A549 (cell line): ENCODE results near the gene NR3C1. TPM values are rescaled to one million over a fixed set of nuclear protein-coding genes. Genes with fewer than 3 reads are reported as not detected.

Experiments used
- BHLHE40 ChIP-seq: IDR thresholded peaks from 2 replicates; pipeline ENCODE4 v1.6.1; 2012; ENCODE audit warnings: low read depth, low read length, inconsistent platforms
- CBX2 ChIP-seq: fragments of 200-600 bp; sonication (generic); IDR thresholded peaks from 2 replicates; pipeline ENCODE4 v1.6.1; 2016; ENCODE audit warnings: low read depth, mild to moderate bottlenecking, borderline replicate concordance
- CBX8 ChIP-seq: fragments of 200-600 bp; sonication (generic); IDR thresholded peaks from 2 replicates; pipeline ENCODE4 v1.6.1; 2016
- CEBPB ChIP-seq, 2 experiments: fragments of >200 bp in 1 of 2; sonication (Bioruptor Twin) in 1 of 2; formaldehyde crosslinking in 1 of 2; IDR thresholded peaks; 2 replicates each; pipeline ENCODE4 v1.6.1; 2012 to 2016
- CHD2 ChIP-seq: fragments of 150-350 bp; IDR thresholded peaks from 2 replicates; pipeline ENCODE4 v1.6.1; 2014; ENCODE audit warnings: low read length; ENCODE audit not compliant: partially characterized antibody
- CHD4 ChIP-seq: fragments of 200-600 bp; sonication (generic); IDR thresholded peaks from 2 replicates; pipeline ENCODE4 v1.6.1; 2016; ENCODE audit warnings: antibody characterized with exemption, mild to moderate bottlenecking, borderline replicate concordance
- FOSB ChIP-seq: fragments of 250-450 bp; sonication (Bioruptor Pico); IDR thresholded peaks from 2 replicates; pipeline ENCODE4 v1.5.0; 2020; ENCODE audit warnings: mild to moderate bottlenecking, moderate library complexity
- FOSL2 ChIP-seq, 2 experiments: fragments of 450-650 bp in 1 of 2; fragments of >200 bp in 1 of 2; sonication (Bioruptor Twin) in 1 of 2; formaldehyde crosslinking; IDR thresholded peaks; 2 replicates each; pipeline versions ENCODE4 v1.5.0 to v1.6.1; 2016 to 2020; ENCODE audit warnings: mild to moderate bottlenecking in 1 of 2, moderate library complexity in 1 of 2
- FOXS1 ChIP-seq: fragments of 250-450 bp; sonication (Bioruptor Pico); IDR thresholded peaks from 2 replicates; pipeline ENCODE4 v1.5.0; 2020; ENCODE audit warnings: mild to moderate bottlenecking, moderate library complexity
- GATA3 ChIP-seq: IDR thresholded peaks from 2 replicates; pipeline ENCODE4 v1.6.1; 2012; ENCODE audit warnings: borderline replicate concordance
- HOXB13 ChIP-seq: fragments of 250-450 bp; sonication (Bioruptor Pico); IDR thresholded peaks from 2 replicates; pipeline ENCODE4 v1.5.0; 2020; ENCODE audit warnings: low read depth, mild to moderate bottlenecking, moderate library complexity
- HOXB5 ChIP-seq: fragments of 250-450 bp; sonication (Bioruptor Pico); IDR thresholded peaks from 2 replicates; pipeline ENCODE4 v1.5.0; 2020; ENCODE audit warnings: mild to moderate bottlenecking, moderate library complexity
- JUN ChIP-seq, 2 experiments: fragments of >200 bp; sonication (Bioruptor Twin); formaldehyde crosslinking; IDR thresholded peaks; 2 replicates in 1 of 2; 3 replicates in 1 of 2; pipeline ENCODE4 v1.6.1; 2016 to 2017
- KDM1A ChIP-seq: fragments of 200-600 bp; sonication (generic); IDR thresholded peaks from 2 replicates; pipeline ENCODE4 v1.6.1; 2016; ENCODE audit warnings: low read depth, mild to moderate bottlenecking
- KDM5A ChIP-seq: fragments of 200-600 bp; sonication (generic); IDR thresholded peaks from 2 replicates; pipeline ENCODE4 v1.6.1; 2016; ENCODE audit warnings: antibody characterized with exemption, mild to moderate bottlenecking
- MAFK ChIP-seq: fragments of 450-650 bp; IDR thresholded peaks from 2 replicates; pipeline ENCODE4 v1.6.1; 2014; ENCODE audit not compliant: partially characterized antibody
- MYC ChIP-seq: IDR thresholded peaks from 2 replicates; pipeline ENCODE4 v1.6.1; 2012; ENCODE audit warnings: mild to moderate bottlenecking, inconsistent platforms, low read length, improper control_type of control experiment, borderline replicate concordance
- NFE2L2 ChIP-seq: fragments of 150-350 bp; conservative IDR thresholded peaks from 2 replicates; pipeline ENCODE4 v1.6.1; 2014; ENCODE audit warnings: low read length
- PHF8 ChIP-seq: fragments of 200-600 bp; sonication (generic); IDR thresholded peaks from 2 replicates; pipeline ENCODE4 v1.6.1; 2016; ENCODE audit warnings: low read depth, mild to moderate bottlenecking, antibody characterized with exemption, moderate library complexity, borderline replicate concordance
- POLR2A ChIP-seq: IDR thresholded peaks from 2 replicates; pipeline ENCODE4 v1.6.1; 2012; ENCODE audit warnings: mild to moderate bottlenecking, low read length
- POLR2AphosphoS2 ChIP-seq: conservative IDR thresholded peaks from 2 replicates; pipeline ENCODE4 v1.6.1; 2012; ENCODE audit warnings: low read length, improper control_type of control experiment, inconsistent platforms
- RAD21 ChIP-seq, 2 experiments: fragments of >200 bp in 1 of 2; sonication (Bioruptor Twin) in 1 of 2; formaldehyde crosslinking in 1 of 2; IDR thresholded peaks in 1 of 2; conservative IDR thresholded peaks in 1 of 2; 2 replicates in 1 of 2; 3 replicates in 1 of 2; pipeline ENCODE4 v1.6.1; 2012 to 2018; ENCODE audit warnings: inconsistent platforms in 1 of 2
- RARB ChIP-seq: fragments of 250-450 bp; sonication (Bioruptor Pico); IDR thresholded peaks from 2 replicates; pipeline ENCODE4 v1.8.0; 2021; ENCODE audit warnings: mild to moderate bottlenecking, moderate library complexity
- RCOR1 ChIP-seq: fragments of 150-350 bp; IDR thresholded peaks from 2 replicates; pipeline ENCODE4 v1.6.1; 2014; ENCODE audit warnings: antibody characterized with exemption, low read length, low read depth
- RFX5 ChIP-seq: fragments of 450-650 bp; IDR thresholded peaks from 2 replicates; pipeline ENCODE4 v1.7.1; 2014; ENCODE audit warnings: antibody characterized with exemption, mild to moderate bottlenecking, moderate library complexity
- RNF2 ChIP-seq: fragments of 200-600 bp; sonication (generic); IDR thresholded peaks from 2 replicates; pipeline ENCODE4 v1.6.1; 2016; ENCODE audit warnings: low read depth, mild to moderate bottlenecking, antibody characterized with exemption, moderate library complexity, borderline replicate concordance
- SMC3 ChIP-seq: fragments of >200 bp; sonication (Bioruptor Twin); formaldehyde crosslinking; IDR thresholded peaks from 3 replicates; pipeline ENCODE4 v1.6.1; 2018; ENCODE audit warnings: inconsistent platforms
- TFCP2L1 ChIP-seq: fragments of 250-450 bp; sonication (Bioruptor Pico); IDR thresholded peaks from 2 replicates; pipeline ENCODE4 v1.5.0; 2021; ENCODE audit warnings: mild to moderate bottlenecking
- TP53 ChIP-seq: fragments of 250-450 bp; sonication (Bioruptor Pico); IDR thresholded peaks from 2 replicates; pipeline ENCODE4 v1.5.0; 2021; ENCODE audit warnings: mild to moderate bottlenecking, moderate library complexity
- ZC3H11A ChIP-seq: fragments of 450-650 bp; IDR thresholded peaks from 2 replicates; pipeline ENCODE4 v1.6.1; 2014; ENCODE audit warnings: antibody characterized with exemption, mild to moderate bottlenecking
- ZSCAN20 ChIP-seq: fragments of 250-450 bp; sonication (Bioruptor Pico); IDR thresholded peaks from 2 replicates; pipeline ENCODE4 v1.8.0; 2022; ENCODE audit warnings: mild to moderate bottlenecking, moderate library complexity
- polyA plus RNA-seq, 4 experiments: library from polyadenylated mRNA; depleted of rRNA in 3 of 4; stranded (reverse); fragments of >200 nt; fragmentation: RNase III in 1 of 4; extraction: RNeasy Plus Mini Kit Qiagen cat#74134 plus additional on column Dnase treatment in 1 of 4; gene quantifications; 2 replicates in 3 of 4; 3 replicates in 1 of 4; pipeline ENCODE4 v1.2.3, GENCODE V29; 2011 to 2017
- TF ChIP-seq, protein P1 (sequence below): IDR thresholded peaks from 2 replicates; pipeline ENCODE4 v1.6.1; 2012; ENCODE audit warnings: low read depth, borderline replicate concordance
- TF ChIP-seq, protein P2 (sequence below): fragments of >200 bp; sonication (Bioruptor Twin); formaldehyde crosslinking; IDR thresholded peaks from 3 replicates; pipeline ENCODE4 v1.5.1; 2016
- TF ChIP-seq, protein P3 (sequence below): fragments of 250-450 bp; sonication (Bioruptor Pico); IDR thresholded peaks from 2 replicates; pipeline ENCODE4 v1.5.0; 2021; ENCODE audit warnings: mild to moderate bottlenecking, moderate library complexity, borderline replicate concordance
- TF ChIP-seq, protein P4 (sequence below): fragments of >200 bp; sonication (Bioruptor Twin); formaldehyde crosslinking; IDR thresholded peaks from 2 replicates; pipeline ENCODE4 v1.6.1; 2016
- TF ChIP-seq, protein P5 (sequence below): fragments of 150-350 bp; IDR thresholded peaks from 2 replicates; pipeline ENCODE4 v1.6.1; 2014; ENCODE audit warnings: low read depth, mild to moderate bottlenecking, low read length
- TF ChIP-seq, protein P6 (sequence below): IDR thresholded peaks from 2 replicates; pipeline ENCODE4 v1.6.1; 2012
- TF ChIP-seq, protein P7 (sequence below): IDR thresholded peaks from 2 replicates; pipeline ENCODE4 v1.6.1; 2012

The NR3C1 gene
- polyA plus RNA-seq, 2 of the 4 experiments (the other 2 are of a cell fraction) = 46.5 to 73.0 TPM

DNA sequence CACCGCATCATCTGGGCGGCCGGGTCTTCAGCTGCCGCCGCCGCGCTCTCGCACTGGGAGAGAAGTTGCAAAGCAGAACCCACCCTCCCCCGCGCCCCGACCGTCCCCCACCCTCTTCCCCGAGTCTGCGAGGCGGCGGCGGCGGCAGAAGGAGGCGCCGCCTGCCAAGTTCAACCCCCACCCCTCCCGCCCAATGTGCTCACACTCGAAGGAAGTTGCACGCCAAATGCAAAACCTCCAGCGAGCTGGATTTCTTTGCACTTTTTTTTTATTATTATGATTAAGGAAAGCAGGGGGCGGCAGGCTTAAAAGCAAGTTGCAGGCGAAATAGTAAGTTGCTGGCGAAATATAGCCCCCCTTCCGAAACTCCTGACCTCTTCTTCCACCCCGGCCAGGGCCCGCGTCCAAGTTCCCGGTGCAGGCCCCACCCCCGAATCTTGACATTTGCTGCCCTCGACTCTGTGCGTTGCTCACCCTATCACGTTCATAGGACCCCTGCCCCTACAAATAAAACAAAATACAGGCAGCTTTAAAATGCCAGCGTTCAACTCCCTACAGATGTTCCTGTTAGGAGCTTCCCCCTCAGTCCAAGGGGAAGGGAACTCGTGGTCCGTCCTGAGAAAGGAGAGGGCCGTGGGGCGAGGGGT lies 1.1 kb upstream of the NR3C1 start (continued):
- TF ChIP-seq, protein P1, sequence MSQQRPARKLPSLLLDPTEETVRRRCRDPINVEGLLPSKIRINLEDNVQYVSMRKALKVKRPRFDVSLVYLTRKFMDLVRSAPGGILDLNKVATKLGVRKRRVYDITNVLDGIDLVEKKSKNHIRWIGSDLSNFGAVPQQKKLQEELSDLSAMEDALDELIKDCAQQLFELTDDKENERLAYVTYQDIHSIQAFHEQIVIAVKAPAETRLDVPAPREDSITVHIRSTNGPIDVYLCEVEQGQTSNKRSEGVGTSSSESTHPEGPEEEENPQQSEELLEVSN = no peak
- TF ChIP-seq CBX8 (no peak), GATA3 (no peak; the same call in 1 of the 2 replicates), FOXS1 (CRISPR knock-in tag) (no peak), RCOR1 (no peak), HOXB13 (CRISPR knock-in tag) (no peak), KDM5A (no peak), NFE2L2 (no peak), RFX5 (no peak), KDM1A (0 out of 2 replicates have a peak, but pooled peaks have one; percentile 7), BHLHE40 (no peak; the same call in 1 of the 2 replicates), CBX2 (no peak), HOXB5 (no peak), MAFK (no peak), PHF8 (no peak), JUN (IDR thresholded peaks at IDR 0.05) (no peak; a peak in 1 of 5 replicates), CHD2 (no peak), POLR2AphosphoS2 (no peak), RNF2 (no peak), RARB (CRISPR knock-in tag) (peak; percentile 79; the same call in 1 of the 2 replicates), TFCP2L1 (CRISPR knock-in tag) (no peak), CEBPB (IDR thresholded peaks at IDR 0.05) (peak; percentile 22 to 56; a peak in 2 of 4 replicates), SMC3 (peak; percentile 46; the same call in 1 of the 3 replicates), RAD21 (conservative IDR thresholded peaks at IDR 0.05 in 1 of 2, IDR thresholded peaks at IDR 0.05 in 1 of 2) (peak; percentile 28 to 46; a peak in 3 of 5 replicates), ZC3H11A (no peak), FOSB (CRISPR knock-in tag) (no peak), TP53 (CRISPR knock-in tag) (peak; percentile 61), FOSL2 (IDR thresholded peaks at IDR 0.05) (no peak), FOSL2 (CRISPR knock-in tag; IDR thresholded peaks at IDR 0.05) (no peak), MYC (no peak), ZSCAN20 (CRISPR knock-in tag) (no peak), CHD4 (no peak), POLR2A (no peak; the same call in 1 of the 2 replicates)
- TF ChIP-seq, protein P2, sequence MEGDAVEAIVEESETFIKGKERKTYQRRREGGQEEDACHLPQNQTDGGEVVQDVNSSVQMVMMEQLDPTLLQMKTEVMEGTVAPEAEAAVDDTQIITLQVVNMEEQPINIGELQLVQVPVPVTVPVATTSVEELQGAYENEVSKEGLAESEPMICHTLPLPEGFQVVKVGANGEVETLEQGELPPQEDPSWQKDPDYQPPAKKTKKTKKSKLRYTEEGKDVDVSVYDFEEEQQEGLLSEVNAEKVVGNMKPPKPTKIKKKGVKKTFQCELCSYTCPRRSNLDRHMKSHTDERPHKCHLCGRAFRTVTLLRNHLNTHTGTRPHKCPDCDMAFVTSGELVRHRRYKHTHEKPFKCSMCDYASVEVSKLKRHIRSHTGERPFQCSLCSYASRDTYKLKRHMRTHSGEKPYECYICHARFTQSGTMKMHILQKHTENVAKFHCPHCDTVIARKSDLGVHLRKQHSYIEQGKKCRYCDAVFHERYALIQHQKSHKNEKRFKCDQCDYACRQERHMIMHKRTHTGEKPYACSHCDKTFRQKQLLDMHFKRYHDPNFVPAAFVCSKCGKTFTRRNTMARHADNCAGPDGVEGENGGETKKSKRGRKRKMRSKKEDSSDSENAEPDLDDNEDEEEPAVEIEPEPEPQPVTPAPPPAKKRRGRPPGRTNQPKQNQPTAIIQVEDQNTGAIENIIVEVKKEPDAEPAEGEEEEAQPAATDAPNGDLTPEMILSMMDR = no peak
- TF ChIP-seq, protein P3, sequence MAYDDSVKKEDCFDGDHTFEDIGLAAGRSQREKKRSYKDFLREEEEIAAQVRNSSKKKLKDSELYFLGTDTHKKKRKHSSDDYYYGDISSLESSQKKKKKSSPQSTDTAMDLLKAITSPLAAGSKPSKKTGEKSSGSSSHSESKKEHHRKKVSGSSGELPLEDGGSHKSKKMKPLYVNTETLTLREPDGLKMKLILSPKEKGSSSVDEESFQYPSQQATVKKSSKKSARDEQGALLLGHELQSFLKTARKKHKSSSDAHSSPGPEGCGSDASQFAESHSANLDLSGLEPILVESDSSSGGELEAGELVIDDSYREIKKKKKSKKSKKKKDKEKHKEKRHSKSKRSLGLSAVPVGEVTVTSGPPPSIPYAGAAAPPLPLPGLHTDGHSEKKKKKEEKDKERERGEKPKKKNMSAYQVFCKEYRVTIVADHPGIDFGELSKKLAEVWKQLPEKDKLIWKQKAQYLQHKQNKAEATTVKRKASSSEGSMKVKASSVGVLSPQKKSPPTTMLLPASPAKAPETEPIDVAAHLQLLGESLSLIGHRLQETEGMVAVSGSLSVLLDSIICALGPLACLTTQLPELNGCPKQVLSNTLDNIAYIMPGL (CRISPR knock-in tag) = no peak
- TF ChIP-seq, protein P4, sequence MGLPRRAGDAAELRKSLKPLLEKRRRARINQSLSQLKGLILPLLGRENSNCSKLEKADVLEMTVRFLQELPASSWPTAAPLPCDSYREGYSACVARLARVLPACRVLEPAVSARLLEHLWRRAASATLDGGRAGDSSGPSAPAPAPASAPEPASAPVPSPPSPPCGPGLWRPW = no peak
- TF ChIP-seq, protein P5, sequence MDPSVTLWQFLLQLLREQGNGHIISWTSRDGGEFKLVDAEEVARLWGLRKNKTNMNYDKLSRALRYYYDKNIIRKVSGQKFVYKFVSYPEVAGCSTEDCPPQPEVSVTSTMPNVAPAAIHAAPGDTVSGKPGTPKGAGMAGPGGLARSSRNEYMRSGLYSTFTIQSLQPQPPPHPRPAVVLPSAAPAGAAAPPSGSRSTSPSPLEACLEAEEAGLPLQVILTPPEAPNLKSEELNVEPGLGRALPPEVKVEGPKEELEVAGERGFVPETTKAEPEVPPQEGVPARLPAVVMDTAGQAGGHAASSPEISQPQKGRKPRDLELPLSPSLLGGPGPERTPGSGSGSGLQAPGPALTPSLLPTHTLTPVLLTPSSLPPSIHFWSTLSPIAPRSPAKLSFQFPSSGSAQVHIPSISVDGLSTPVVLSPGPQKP = no peak
- TF ChIP-seq, protein P6, sequence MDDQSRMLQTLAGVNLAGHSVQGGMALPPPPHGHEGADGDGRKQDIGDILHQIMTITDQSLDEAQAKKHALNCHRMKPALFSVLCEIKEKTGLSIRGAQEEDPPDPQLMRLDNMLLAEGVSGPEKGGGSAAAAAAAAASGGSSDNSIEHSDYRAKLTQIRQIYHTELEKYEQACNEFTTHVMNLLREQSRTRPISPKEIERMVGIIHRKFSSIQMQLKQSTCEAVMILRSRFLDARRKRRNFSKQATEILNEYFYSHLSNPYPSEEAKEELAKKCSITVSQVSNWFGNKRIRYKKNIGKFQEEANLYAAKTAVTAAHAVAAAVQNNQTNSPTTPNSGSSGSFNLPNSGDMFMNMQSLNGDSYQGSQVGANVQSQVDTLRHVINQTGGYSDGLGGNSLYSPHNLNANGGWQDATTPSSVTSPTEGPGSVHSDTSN = no peak
- TF ChIP-seq, protein P7, sequence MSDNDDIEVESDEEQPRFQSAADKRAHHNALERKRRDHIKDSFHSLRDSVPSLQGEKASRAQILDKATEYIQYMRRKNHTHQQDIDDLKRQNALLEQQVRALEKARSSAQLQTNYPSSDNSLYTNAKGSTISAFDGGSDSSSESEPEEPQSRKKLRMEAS = peak; percentile 70; the same call in 1 of the 2 replicates
- TF ChIP-seq, all 56 proteins: peak for 9
